Keratinocyte (primary cell): Measurements from ENCODE around the gene AGRN. TPM values are rescaled to one million over a fixed set of nuclear protein-coding genes. Genes with fewer than 3 reads are reported as not detected.

Source experiments
- DNase-seq: peaks from one replicate; pipeline ENCODE4 v3.0.0-alpha.2; 2011; ENCODE audit warnings: low read depth, missing footprints, low spot score
- FAIRE-seq: peaks from 2 replicates; lab custom pipeline; 2011; peaks lifted over from hg19 to GRCh38; lab: Jason Lieb, UNC
- H2AFZ ChIP-seq: 2 replicates; pipeline ENCODE4 v1.6.0; 2012; ENCODE audit warnings: low read length, control low read depth, inconsistent platforms; ENCODE audit not compliant: control insufficient read depth
- H3K27ac ChIP-seq: 2 replicates; pipeline ENCODE4 v1.5.1; 2011; ENCODE audit warnings: low read length; ENCODE audit not compliant: control insufficient read depth, insufficient read depth
- H3K27me3 ChIP-seq: 3 replicates; pipeline ENCODE4 v1.6.0; 2011; ENCODE audit warnings: low read length; ENCODE audit not compliant: control insufficient read depth, insufficient read depth; ENCODE audit errors: extremely low read depth
- H3K36me3 ChIP-seq, 2 experiments: 2 replicates in 1 of 2; 3 replicates in 1 of 2; pipeline ENCODE4 v1.5.1; 2011; ENCODE audit warnings: low read length in 2 of 2, mild to moderate bottlenecking in 1 of 2; ENCODE audit not compliant: control insufficient read depth in 2 of 2, insufficient read depth in 2 of 2; ENCODE audit errors: extremely low read depth in 1 of 2
- H3K4me1 ChIP-seq: 3 replicates; pipeline ENCODE4 v1.5.1; 2011; ENCODE audit warnings: low read length; ENCODE audit not compliant: control insufficient read depth, insufficient read depth; ENCODE audit errors: extremely low read depth
- H3K4me2 ChIP-seq: 3 replicates; pipeline ENCODE4 v1.6.0; 2011; ENCODE audit warnings: low read depth, low read length; ENCODE audit not compliant: control insufficient read depth, insufficient read depth; ENCODE audit errors: extremely low read depth
- H3K4me3 ChIP-seq, 3 experiments: fragments of 200-600 bp in 1 of 3; sonication (generic) in 1 of 3; 2 replicates in 2 of 3; 3 replicates in 1 of 3; pipeline ENCODE4 v1.5.1; 2011 to 2016; ENCODE audit warnings: low read length in 3 of 3, mild to moderate bottlenecking in 3 of 3, control low read depth in 2 of 3, inconsistent platforms in 1 of 3, low read depth in 1 of 3, mixed read lengths in 1 of 3, mixed run types in 1 of 3, moderate library complexity in 1 of 3; ENCODE audit not compliant: control insufficient read depth in 2 of 3, insufficient read depth in 2 of 3; ENCODE audit errors: extremely low read depth in 1 of 3
- H3K79me2 ChIP-seq: 2 replicates; pipeline ENCODE4 v1.6.0; 2012; ENCODE audit warnings: low read length; ENCODE audit not compliant: control insufficient read depth, insufficient read depth
- H3K9ac ChIP-seq: 3 replicates; pipeline ENCODE4 v1.6.0; 2011; ENCODE audit warnings: low read length; ENCODE audit not compliant: control insufficient read depth, insufficient read depth; ENCODE audit errors: extremely low read depth
- H3K9me1 ChIP-seq: 3 replicates; pipeline ENCODE4 v1.6.0; 2011; ENCODE audit warnings: low read length; ENCODE audit not compliant: control insufficient read depth, insufficient read depth; ENCODE audit errors: extremely low read depth
- H3K9me3 ChIP-seq: 2 replicates; pipeline ENCODE4 v1.5.1; 2012; ENCODE audit warnings: low read depth, low read length; ENCODE audit not compliant: control insufficient read depth
- H4K20me1 ChIP-seq: 3 replicates; pipeline ENCODE4 v1.6.0; 2011; ENCODE audit warnings: low read length; ENCODE audit not compliant: control insufficient read depth, insufficient read depth; ENCODE audit errors: extremely low read depth
- EZH2 ChIP-seq: IDR thresholded peaks from one replicate; pipeline ENCODE4 v1.6.1; 2012; ENCODE audit warnings: inconsistent platforms, mild to moderate bottlenecking, low read length, moderate library complexity
- dilution Hi-C: fragments of 300-500 bp; cut with MboI; formaldehyde crosslinking; loops from one replicate; pipeline ENCODE4 v1.7.0; 2020; ENCODE audit warnings: low sequenced_read_pairs; ENCODE audit not compliant: extremely low pct_ligation_motif_present
- polyA plus RNA-seq, 5 experiments: library from polyadenylated mRNA; depleted of rRNA in 3 of 5; stranded (reverse) in 3 of 5; stranded (forward) in 1 of 5; unstranded in 1 of 5; fragments of >200 nt; gene quantifications; 1 replicate in 1 of 5; 2 replicates in 3 of 5; 3 replicates in 1 of 5; pipeline versions ENCODE4 v1.2.1 to v1.2.3, GENCODE V29; 2011 to 2012; ENCODE audit warnings: missing spikeins in 2 of 5, low read depth in 1 of 5, low replicate concordance in 1 of 5
- TF ChIP-seq, protein P1 (sequence below), 3 experiments: IDR thresholded peaks in 1 of 3; conservative IDR thresholded peaks in 1 of 3; optimal IDR thresholded peaks in 1 of 3; 2 replicates in 2 of 3; 3 replicates in 1 of 3; pipeline versions ENCODE3 to v1.5.1; 2011; ENCODE audit warnings: low read length in 3 of 3, mild to moderate bottlenecking in 3 of 3, moderate library complexity in 2 of 3, control low read depth in 1 of 3, inconsistent platforms in 1 of 3; ENCODE audit not compliant: insufficient read depth in 2 of 3; ENCODE audit errors: extremely low read depth in 1 of 3

The AGRN gene
- polyA plus RNA-seq, 1 donor (not counting 4 experiments of a cell fraction or from before 2014, with no cell fraction given): 72.4 TPM

- Histone ChIP-seq H3K36me3 (no peaks in the 10 kb centered on the region), H3K9ac (peak overlapping the region; percentile 91), H3K4me3 (peak overlapping the region; percentile 59 to 80 (median 66)), H3K9me3 (no peaks in the 10 kb centered on the region), H3K4me2 (peak overlapping the region; percentile 82), H2AFZ (peak overlapping the region; percentile 6), H4K20me1 (peaks cover 5% of the 10 kb centered on the region), H3K4me1 (peaks cover 19% of the 10 kb centered on the region), H3K9me1 (no peaks in the 10 kb centered on the region), H3K27ac (peak overlapping the region; percentile 86), H3K79me2 (no peaks in the 10 kb centered on the region), H3K27me3 (peaks cover 36% of the 10 kb centered on the region)
- FAIRE-seq (no peak), DNase-seq (no peak)
- TF ChIP-seq EZH2: no peak
- TF ChIP-seq, protein P1, sequence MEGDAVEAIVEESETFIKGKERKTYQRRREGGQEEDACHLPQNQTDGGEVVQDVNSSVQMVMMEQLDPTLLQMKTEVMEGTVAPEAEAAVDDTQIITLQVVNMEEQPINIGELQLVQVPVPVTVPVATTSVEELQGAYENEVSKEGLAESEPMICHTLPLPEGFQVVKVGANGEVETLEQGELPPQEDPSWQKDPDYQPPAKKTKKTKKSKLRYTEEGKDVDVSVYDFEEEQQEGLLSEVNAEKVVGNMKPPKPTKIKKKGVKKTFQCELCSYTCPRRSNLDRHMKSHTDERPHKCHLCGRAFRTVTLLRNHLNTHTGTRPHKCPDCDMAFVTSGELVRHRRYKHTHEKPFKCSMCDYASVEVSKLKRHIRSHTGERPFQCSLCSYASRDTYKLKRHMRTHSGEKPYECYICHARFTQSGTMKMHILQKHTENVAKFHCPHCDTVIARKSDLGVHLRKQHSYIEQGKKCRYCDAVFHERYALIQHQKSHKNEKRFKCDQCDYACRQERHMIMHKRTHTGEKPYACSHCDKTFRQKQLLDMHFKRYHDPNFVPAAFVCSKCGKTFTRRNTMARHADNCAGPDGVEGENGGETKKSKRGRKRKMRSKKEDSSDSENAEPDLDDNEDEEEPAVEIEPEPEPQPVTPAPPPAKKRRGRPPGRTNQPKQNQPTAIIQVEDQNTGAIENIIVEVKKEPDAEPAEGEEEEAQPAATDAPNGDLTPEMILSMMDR (optimal IDR thresholded peaks at IDR 0.05 in 1 of 3, IDR thresholded peaks at IDR 0.05 in 1 of 3, conservative IDR thresholded peaks at IDR 0.05 in 1 of 3; ENCODE audit: extremely low read depth in 1 of 3, insufficient read depth in 2 of 3, low read length in 3 of 3): no peak
- dilution Hi-C loops: no loop called here
These were observed 18.7 kb upstream of the AGRN start for GRCh38 chr1:1001057-1001783.

DNA sequence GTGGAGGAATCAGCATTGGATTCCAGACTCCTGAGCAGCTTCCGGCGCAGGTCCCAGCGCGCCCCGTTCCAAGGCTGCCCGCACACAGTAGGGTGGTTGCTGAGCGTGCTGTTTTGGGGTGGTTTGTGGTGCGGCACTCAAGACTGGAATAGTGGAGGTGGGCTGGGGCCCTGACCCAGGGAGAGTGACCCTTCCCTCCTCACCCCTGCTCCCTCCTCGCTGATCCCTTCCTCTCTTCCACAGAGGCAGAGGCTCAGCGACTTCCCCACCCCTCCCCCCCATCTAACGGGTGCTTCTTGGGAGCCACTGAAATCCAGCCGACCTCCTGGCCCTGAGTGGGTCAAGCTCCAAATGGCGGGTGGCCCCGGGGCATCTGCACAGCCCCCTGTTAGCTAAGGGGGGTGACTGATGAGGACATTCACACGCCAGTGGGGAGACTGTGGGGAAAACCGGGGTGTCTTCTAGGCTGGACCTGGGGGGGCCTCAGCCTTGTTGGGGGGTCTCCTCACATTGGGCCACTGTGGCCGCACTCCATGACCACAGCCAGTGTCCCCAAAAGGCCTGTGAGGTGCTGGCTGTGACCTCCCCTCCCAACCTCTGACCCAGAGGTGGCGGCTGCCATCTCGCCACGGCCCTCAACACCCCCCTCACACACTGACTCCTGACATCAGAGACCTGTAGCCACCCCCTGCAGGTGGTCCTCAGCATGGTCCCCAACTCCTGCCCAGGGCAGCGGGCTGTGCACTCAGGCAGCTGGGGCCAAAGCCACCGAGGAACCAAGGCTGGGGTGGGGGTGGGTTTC is 16.1 kb upstream of the AGRN start:
- Histone ChIP-seq H3K27ac (peak overlapping the region; percentile 30), H3K9me3 (no peaks in the 10 kb centered on the region), H3K4me3 (no peak overlapping the region), H3K9me1 (no peaks in the 10 kb centered on the region), H3K4me1 (peaks cover 28% of the 10 kb centered on the region), H3K27me3 (peaks cover 29% of the 10 kb centered on the region), H3K36me3 (no peaks in the 10 kb centered on the region), H3K4me2 (peak overlapping the region; percentile 44), H4K20me1 (no peaks in the 10 kb centered on the region), H3K79me2 (no peaks in the 10 kb centered on the region), H2AFZ (no peak overlapping the region), H3K9ac (no peak overlapping the region)
- FAIRE-seq (peak; percentile 83), DNase-seq (no peak)
- dilution Hi-C loops: no loop called here
- TF ChIP-seq, protein P1 (optimal IDR thresholded peaks at IDR 0.05 in 1 of 3, IDR thresholded peaks at IDR 0.05 in 1 of 3, conservative IDR thresholded peaks at IDR 0.05 in 1 of 3; ENCODE audit: extremely low read depth in 1 of 3, insufficient read depth in 2 of 3, low read length in 3 of 3): no peak
- no peak for TF ChIP-seq EZH2
